ENCODE data around the gene NKAIN2. TPM values are rescaled to one million over a fixed set of nuclear protein-coding genes. Genes with fewer than 3 reads are reported as not detected.

NKAIN2 gene
- total and polyA plus RNA-seq, 2 experiments from 2014 or later, result 0.22 TPM; not detected in 1

- Histone ChIP-seq H3K9me3 (ENCODE audit: low read depth) (no peaks in the 10 kb centered on the region), H3K4me1 (ENCODE audit: low read depth) (no peaks in the 10 kb centered on the region), H3K36me3 (no peaks in the 10 kb centered on the region), H3K4me3 (no peak overlapping the region), H3K27me3 (no peaks in the 10 kb centered on the region), H3K27ac (no peak overlapping the region)
- TF ChIP-seq CTCF (IDR thresholded peaks at IDR 0.05; ENCODE audit: low read depth, low read length), result no peak
- DNase-seq (ENCODE audit: low read depth in 1 of 2, low spot score in 1 of 2), result no peak
Measured at GRCh38 chr6:124356276-124356810, 552.7 kb downstream of the NKAIN2 start.

GRCh38 chr6:124356811-124357210, 553.1 kb downstream of the NKAIN2 start:
- H3K9me3 ChIP-seq (ENCODE audit: low read depth), result no peaks in the 10 kb centered on the region
- H3K27me3 ChIP-seq, result no peaks in the 10 kb centered on the region
- no peak overlapping the region for H3K27ac ChIP-seq
- no peaks in the 10 kb centered on the region for H3K36me3 ChIP-seq
- no peaks in the 10 kb centered on the region for H3K4me1 ChIP-seq (ENCODE audit: low read depth)
- no peak for TF ChIP-seq CTCF (IDR thresholded peaks at IDR 0.05; ENCODE audit: low read depth, low read length)
- no peak for DNase-seq (ENCODE audit: low read depth in 1 of 2, low spot score in 1 of 2)
- no peak overlapping the region for H3K4me3 ChIP-seq

- H3K9me3 ChIP-seq (ENCODE audit: low read depth), result no peaks in the 10 kb centered on the region
- DNase-seq (ENCODE audit: low read depth in 1 of 2, low spot score in 1 of 2), result no peak
- no peak for TF ChIP-seq CTCF (IDR thresholded peaks at IDR 0.05; ENCODE audit: low read depth, low read length)
- H3K27ac ChIP-seq, result no peak overlapping the region
- H3K4me3 ChIP-seq, result no peak overlapping the region
- H3K27me3 ChIP-seq, result no peaks in the 10 kb centered on the region
- H3K4me1 ChIP-seq (ENCODE audit: low read depth), result no peaks in the 10 kb centered on the region
- no peaks in the 10 kb centered on the region for H3K36me3 ChIP-seq
Measured at GRCh38 chr6:124368131-124368530, 564.5 kb downstream of the NKAIN2 start.

- TF ChIP-seq CTCF (IDR thresholded peaks at IDR 0.05; ENCODE audit: low read depth, low read length), result no peak
- H3K4me3 ChIP-seq, result no peak overlapping the region
- no peak overlapping the region for H3K27ac ChIP-seq
Measured at GRCh38 chr6:124371974-124372475, 568.4 kb downstream of the NKAIN2 start.

GRCh38 chr6:124373386-124373785, 569.7 kb downstream of the NKAIN2 start:
- no peak overlapping the region for H3K4me3 ChIP-seq
- TF ChIP-seq CTCF (IDR thresholded peaks at IDR 0.05; ENCODE audit: low read depth, low read length), result no peak
- no peaks in the 10 kb centered on the region for H3K27me3 ChIP-seq
- no peak overlapping the region for H3K27ac ChIP-seq
- H3K36me3 ChIP-seq, result no peaks in the 10 kb centered on the region
- no peak for DNase-seq (ENCODE audit: low read depth in 1 of 2, low spot score in 1 of 2)
- H3K9me3 ChIP-seq (ENCODE audit: low read depth), result no peaks in the 10 kb centered on the region
- no peaks in the 10 kb centered on the region for H3K4me1 ChIP-seq (ENCODE audit: low read depth)

More at GRCh38 chr6:124371974-124372475, 568.4 kb downstream of the NKAIN2 start:
- H3K27me3 ChIP-seq, result no peaks in the 10 kb centered on the region
- H3K9me3 ChIP-seq (ENCODE audit: low read depth), result no peaks in the 10 kb centered on the region
- no peak for DNase-seq (ENCODE audit: low read depth in 1 of 2, low spot score in 1 of 2)
- H3K36me3 ChIP-seq, result no peaks in the 10 kb centered on the region
- no peaks in the 10 kb centered on the region for H3K4me1 ChIP-seq (ENCODE audit: low read depth)

Data from cardiac muscle cell (in vitro differentiated cells and primary cell).